Measurements from ENCODE around the gene CLEC18B. TPM values are rescaled to one million over a fixed set of nuclear protein-coding genes. Genes with fewer than 3 reads are reported as not detected.
"Not testable (repeated sequence)": the region's sequence is repeated elsewhere in the genome, so short reads cannot be mapped to it uniquely, and the experiment has no call there.

The CLEC18B gene
- total and polyA plus RNA-seq, 2 of the 4 experiments (the other 2 are of a cell fraction), result 0.17 TPM; not detected in 1

GRCh38 chr16:74398212-74398895, 22.9 kb downstream of the CLEC18B start:
- H3K27ac ChIP-seq (ENCODE audit: insufficient read depth, low read length); H3K36me3 ChIP-seq (ENCODE audit: control insufficient read depth, insufficient read depth, low read length); H2AK5ac ChIP-seq (ENCODE audit: low read depth, low read length); H3K23ac ChIP-seq (ENCODE audit: low read depth, low read length); H2BK15ac ChIP-seq (ENCODE audit: low read depth, low read length); DNase-seq; H3K14ac ChIP-seq (replicated peaks; ENCODE audit: low read depth, low read length); H3K4ac ChIP-seq (ENCODE audit: low read depth, low read length); H3K18ac ChIP-seq (ENCODE audit: low read depth, low read length); H3K9ac ChIP-seq (ENCODE audit: low read depth, low read length); H3K4me1 ChIP-seq (ENCODE audit: control insufficient read depth, insufficient read depth, low read length); H3K27me3 ChIP-seq (ENCODE audit: control insufficient read depth, insufficient read depth, low read length); CTCF ChIA-PET; H4K91ac ChIP-seq (ENCODE audit: insufficient read depth, low read depth, low read length); H3K9me3 ChIP-seq (ENCODE audit: control insufficient read depth, insufficient read depth, low read length); H4K5ac ChIP-seq (ENCODE audit: low read depth, low read length); H3K79me1 ChIP-seq (ENCODE audit: low read depth in 1 of 2, low read length in 2 of 2); BruUV-seq (replicated peaks); dilution Hi-C loops (cut with HindIII; ENCODE audit: low sequenced_read_pairs, unreplicated experiment); H3K4me2 ChIP-seq (ENCODE audit: low read depth, low read length); H3K56ac ChIP-seq (ENCODE audit: extremely low read depth, insufficient read depth, low read length); H2BK5ac ChIP-seq (ENCODE audit: low read depth, low read length, poor library complexity, severe bottlenecking); H2BK20ac ChIP-seq (ENCODE audit: low read depth, low read length); in situ Hi-C loops (cut with MboI; ENCODE audit: low sequenced_read_pairs); H2BK120ac ChIP-seq (ENCODE audit: low read depth, low read length); H3K4me3 ChIP-seq (ENCODE audit: insufficient read depth, low read depth, low read length); H3K9me1 ChIP-seq (ENCODE audit: insufficient read depth, low read length); H4K20me1 ChIP-seq (ENCODE audit: insufficient read depth, low read length); intact Hi-C loops (cut with micrococcal nuclease); H4K8ac ChIP-seq (ENCODE audit: low read depth in 2 of 2, low read length in 2 of 2); H2AFZ ChIP-seq (replicated peaks; ENCODE audit: low read length, poor library complexity); H2AK9ac ChIP-seq (replicated peaks; ENCODE audit: low read depth, low read length, poor library complexity); POLR2A ChIA-PET (ENCODE audit: unreplicated experiment): not testable (repeated sequence)
- WGBS, 2 experiments (ENCODE audit: extremely low coverage in 2 of 2, insufficient read length in 1 of 2), result 43% methylated on average over 1 of the region's 15 CpGs; no CpG with 5 or more reads in 1 of the 2 experiments
- ATAC-seq (ENCODE audit: low read depth), result peak; percentile 91

DNA sequence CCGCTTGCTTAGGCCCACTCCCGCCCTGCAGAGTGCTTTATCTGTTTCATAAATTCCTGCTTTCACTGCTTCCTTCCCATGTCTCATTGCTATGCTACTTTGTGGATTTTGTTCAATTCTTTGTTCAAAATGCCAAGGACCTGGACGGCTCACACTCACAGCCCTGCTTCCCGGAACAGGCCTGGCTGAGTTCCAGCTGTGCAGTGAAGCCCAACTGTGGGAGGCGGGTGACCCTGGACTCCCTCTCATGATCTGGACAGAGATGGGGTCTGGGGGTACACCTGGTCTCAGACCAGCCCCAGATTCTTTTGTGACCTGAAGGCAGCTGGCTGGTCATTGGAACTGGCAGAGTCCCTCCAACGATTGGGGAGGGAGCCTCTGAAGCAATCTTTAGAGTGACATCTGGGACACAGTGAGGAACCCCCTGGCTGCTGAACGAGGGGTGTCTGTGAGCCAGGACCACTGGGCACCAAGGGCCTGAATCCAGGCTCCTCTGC, 24.7 kb downstream of the CLEC18B start:
- in situ Hi-C loops (cut with MboI; ENCODE audit: low sequenced_read_pairs), result not testable (repeated sequence)
- 58% methylated on average over 5 of the region's 7 CpGs; no CpG with 5 or more reads in 1 of the 2 experiments for WGBS, 2 experiments (ENCODE audit: extremely low coverage in 2 of 2, insufficient read length in 1 of 2)

More for the DNA sequence above, 24.7 kb downstream of the CLEC18B start:
- dilution Hi-C loops (cut with HindIII; ENCODE audit: low sequenced_read_pairs, unreplicated experiment); H3K36me3 ChIP-seq (ENCODE audit: control insufficient read depth, insufficient read depth, low read length); H2BK15ac ChIP-seq (ENCODE audit: low read depth, low read length); H3K23ac ChIP-seq (ENCODE audit: low read depth, low read length); H3K4me2 ChIP-seq (ENCODE audit: low read depth, low read length); H3K9me3 ChIP-seq (ENCODE audit: control insufficient read depth, insufficient read depth, low read length); H2AK5ac ChIP-seq (ENCODE audit: low read depth, low read length); H3K4me1 ChIP-seq (ENCODE audit: control insufficient read depth, insufficient read depth, low read length); H3K79me1 ChIP-seq (ENCODE audit: low read depth in 1 of 2, low read length in 2 of 2); H4K20me1 ChIP-seq (ENCODE audit: insufficient read depth, low read length); H3K18ac ChIP-seq (ENCODE audit: low read depth, low read length); H3K27me3 ChIP-seq (ENCODE audit: control insufficient read depth, insufficient read depth, low read length); CTCF ChIA-PET; intact Hi-C loops (cut with micrococcal nuclease); H3K14ac ChIP-seq (replicated peaks; ENCODE audit: low read depth, low read length); H2BK120ac ChIP-seq (ENCODE audit: low read depth, low read length); DNase-seq; H2AK9ac ChIP-seq (replicated peaks; ENCODE audit: low read depth, low read length, poor library complexity); H4K8ac ChIP-seq (ENCODE audit: low read depth in 2 of 2, low read length in 2 of 2); H4K91ac ChIP-seq (ENCODE audit: insufficient read depth, low read depth, low read length); H3K4me3 ChIP-seq (ENCODE audit: insufficient read depth, low read depth, low read length); BruUV-seq (replicated peaks); POLR2A ChIA-PET (ENCODE audit: unreplicated experiment); H4K5ac ChIP-seq (ENCODE audit: low read depth, low read length); ATAC-seq (ENCODE audit: low read depth); H2AFZ ChIP-seq (replicated peaks; ENCODE audit: low read length, poor library complexity); H3K9me1 ChIP-seq (ENCODE audit: insufficient read depth, low read length); H3K27ac ChIP-seq (ENCODE audit: insufficient read depth, low read length); H2BK20ac ChIP-seq (ENCODE audit: low read depth, low read length); H3K4ac ChIP-seq (ENCODE audit: low read depth, low read length); H3K9ac ChIP-seq (ENCODE audit: low read depth, low read length); H3K56ac ChIP-seq (ENCODE audit: extremely low read depth, insufficient read depth, low read length); H2BK5ac ChIP-seq (ENCODE audit: low read depth, low read length, poor library complexity, severe bottlenecking): not testable (repeated sequence)

Data from IMR-90 (cell line).